Parathyroid adenoma (tissue), 2 donors: ENCODE results near the gene ACP4.
A peak's percentile ranks its signal among the peaks of the same experiment; 100 is the strongest.

ENCODE experiments used
- H2AFZ ChIP-seq: fragments of 300-600 bp; sonication (generic); one replicate; pipeline ENCODE4 v1.7.0; 2017; ENCODE audit warnings: antibody characterized with exemption, mild to moderate bottlenecking
- H3K27ac ChIP-seq: fragments of 300-600 bp; sonication (generic); one replicate; pipeline ENCODE4 v1.7.0; 2017
- H3K27me3 ChIP-seq: fragments of 300-600 bp; sonication (generic); one replicate; pipeline ENCODE4 v1.7.0; 2017; ENCODE audit warnings: low read length; ENCODE audit not compliant: control insufficient read depth, insufficient read depth
- H3K36me3 ChIP-seq: fragments of 300-600 bp; sonication (generic); one replicate; pipeline ENCODE4 v1.7.0; 2017; ENCODE audit warnings: low read length; ENCODE audit not compliant: control insufficient read depth, insufficient read depth
- H3K4me1 ChIP-seq: fragments of 300-600 bp; sonication (generic); one replicate; pipeline ENCODE4 v1.7.0; 2017; ENCODE audit warnings: control low read depth
- H3K4me2 ChIP-seq: fragments of 300-600 bp; sonication (generic); one replicate; pipeline ENCODE4 v1.7.0; 2017; ENCODE audit warnings: low read length
- H3K4me3 ChIP-seq: fragments of 300-600 bp; sonication (generic); one replicate; pipeline ENCODE4 v1.7.0; 2017; ENCODE audit warnings: low read depth, low read length
- H3K79me2 ChIP-seq: fragments of 300-600 bp; sonication (generic); one replicate; pipeline ENCODE4 v1.7.0; 2017; ENCODE audit warnings: control low read depth
- H3K9ac ChIP-seq: fragments of 300-600 bp; sonication (generic); one replicate; pipeline ENCODE4 v1.7.0; 2017; ENCODE audit warnings: mild to moderate bottlenecking
- H3K9me3 ChIP-seq: fragments of 300-600 bp; sonication (generic); one replicate; pipeline ENCODE4 v1.7.0; 2017; ENCODE audit warnings: low read length; ENCODE audit not compliant: control insufficient read depth
- TF ChIP-seq, protein P1 (sequence below): fragments of 300-600 bp; sonication (generic); IDR thresholded peaks from one replicate; pipeline ENCODE4 v1.7.0; 2017; ENCODE audit warnings: antibody characterized with exemption, mild to moderate bottlenecking
- donor health status: primary hyperparathyroidism.

Gene ACP4

DNA sequence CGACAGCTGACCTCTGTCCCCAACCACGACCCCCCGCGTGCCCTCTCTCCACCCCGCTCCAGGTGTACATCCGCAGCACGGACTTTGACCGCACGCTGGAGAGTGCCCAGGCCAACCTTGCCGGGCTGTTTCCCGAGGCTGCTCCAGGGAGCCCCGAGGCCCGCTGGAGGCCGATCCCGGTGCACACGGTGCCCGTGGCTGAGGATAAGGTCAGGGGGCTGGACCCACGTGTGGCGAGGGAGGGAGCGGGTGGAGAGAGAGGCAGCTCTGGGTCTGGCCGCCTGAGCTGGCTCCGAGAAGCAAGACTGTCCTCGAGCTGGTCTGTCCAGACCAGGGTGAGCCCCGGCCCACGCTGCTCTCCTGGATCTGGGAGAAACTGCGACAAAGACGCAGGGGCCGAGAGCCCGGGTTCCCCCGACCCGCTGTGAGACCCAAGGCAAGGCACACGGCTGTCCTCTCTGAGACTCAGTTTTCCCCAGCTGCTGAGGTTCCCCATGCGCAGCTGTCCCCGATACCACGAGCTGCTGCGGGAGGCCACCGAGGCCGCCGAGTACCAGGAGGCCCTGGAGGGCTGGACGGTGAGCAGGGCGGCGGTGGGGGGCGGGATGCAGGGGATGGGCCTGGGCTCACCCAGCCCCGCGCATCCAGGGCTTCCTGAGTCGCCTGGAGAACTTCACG lies 1.5 kb downstream of the ACP4 start:
- TF ChIP-seq, protein P1, sequence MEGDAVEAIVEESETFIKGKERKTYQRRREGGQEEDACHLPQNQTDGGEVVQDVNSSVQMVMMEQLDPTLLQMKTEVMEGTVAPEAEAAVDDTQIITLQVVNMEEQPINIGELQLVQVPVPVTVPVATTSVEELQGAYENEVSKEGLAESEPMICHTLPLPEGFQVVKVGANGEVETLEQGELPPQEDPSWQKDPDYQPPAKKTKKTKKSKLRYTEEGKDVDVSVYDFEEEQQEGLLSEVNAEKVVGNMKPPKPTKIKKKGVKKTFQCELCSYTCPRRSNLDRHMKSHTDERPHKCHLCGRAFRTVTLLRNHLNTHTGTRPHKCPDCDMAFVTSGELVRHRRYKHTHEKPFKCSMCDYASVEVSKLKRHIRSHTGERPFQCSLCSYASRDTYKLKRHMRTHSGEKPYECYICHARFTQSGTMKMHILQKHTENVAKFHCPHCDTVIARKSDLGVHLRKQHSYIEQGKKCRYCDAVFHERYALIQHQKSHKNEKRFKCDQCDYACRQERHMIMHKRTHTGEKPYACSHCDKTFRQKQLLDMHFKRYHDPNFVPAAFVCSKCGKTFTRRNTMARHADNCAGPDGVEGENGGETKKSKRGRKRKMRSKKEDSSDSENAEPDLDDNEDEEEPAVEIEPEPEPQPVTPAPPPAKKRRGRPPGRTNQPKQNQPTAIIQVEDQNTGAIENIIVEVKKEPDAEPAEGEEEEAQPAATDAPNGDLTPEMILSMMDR = no peak
- H3K4me1 ChIP-seq = no peaks in the 10 kb centered on the region

DNA sequence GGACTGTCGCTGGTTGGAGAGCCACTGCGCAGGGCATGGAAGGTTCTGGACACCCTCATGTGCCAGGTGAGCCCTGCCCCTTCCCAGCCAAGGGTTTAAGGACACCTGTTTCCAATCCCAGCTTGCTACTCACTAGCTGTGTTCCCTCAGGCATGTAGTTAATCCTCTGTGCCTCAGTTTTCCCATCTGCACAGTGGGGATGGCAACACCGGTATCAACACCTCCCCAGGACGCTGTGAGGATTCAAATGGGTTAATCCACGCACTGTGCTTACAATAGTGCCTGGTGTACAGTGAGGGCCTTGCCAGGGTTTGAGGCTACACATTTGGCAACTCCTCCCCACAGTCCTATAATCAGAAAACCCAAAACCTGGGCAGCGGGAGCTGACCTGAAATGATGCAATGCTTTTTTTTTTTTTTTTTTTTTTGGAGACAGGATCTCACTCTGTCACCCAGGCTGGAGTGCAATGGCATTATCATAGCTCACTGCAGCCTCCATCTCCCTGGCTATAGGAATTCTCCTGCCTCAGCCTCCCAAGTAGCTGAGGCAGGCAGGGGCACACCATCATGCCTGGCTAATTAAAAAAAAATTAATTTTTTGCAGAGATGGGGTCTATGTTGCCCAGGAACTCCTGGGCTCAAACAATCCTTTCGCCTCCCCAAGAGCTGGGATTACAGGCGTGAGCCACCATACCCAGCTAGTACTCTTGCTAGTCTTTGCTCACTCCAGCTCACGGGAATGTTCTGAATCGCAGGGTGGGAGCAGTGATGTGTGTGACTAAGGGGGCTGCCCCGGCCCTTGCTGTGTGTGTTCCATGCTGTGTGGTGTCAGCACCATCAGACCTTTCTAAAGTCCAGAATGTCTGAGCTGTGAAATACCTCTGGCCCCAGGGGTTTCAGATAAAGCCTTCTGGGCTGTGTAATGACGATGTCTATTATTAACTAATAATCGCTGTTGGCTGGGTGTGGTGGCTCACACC lies 2.3 kb downstream of the ACP4 start:
- Histone ChIP-seq H2AFZ (no peak overlapping the region), H3K9ac (no peak overlapping the region), H3K36me3 (no peaks in the 10 kb centered on the region), H3K79me2 (no peaks in the 10 kb centered on the region), H3K4me3 (no peak overlapping the region), H3K9me3 (no peaks in the 10 kb centered on the region), H3K4me2 (no peak overlapping the region), H3K4me1 (no peaks in the 10 kb centered on the region), H3K27me3 (no peaks in the 10 kb centered on the region), H3K27ac (no peak overlapping the region)
- TF ChIP-seq, protein P1 = no peak

More for the DNA sequence above, 1.5 kb downstream of the ACP4 start:
- no peak overlapping the region for H3K4me2 ChIP-seq
- H3K4me3 ChIP-seq = no peak overlapping the region
- H3K79me2 ChIP-seq = no peaks in the 10 kb centered on the region
- no peaks in the 10 kb centered on the region for H3K9me3 ChIP-seq
- H3K36me3 ChIP-seq = no peaks in the 10 kb centered on the region
- no peak overlapping the region for H3K9ac ChIP-seq
- H3K27ac ChIP-seq = no peak overlapping the region
- no peak overlapping the region for H2AFZ ChIP-seq
- H3K27me3 ChIP-seq = no peaks in the 10 kb centered on the region

DNA sequence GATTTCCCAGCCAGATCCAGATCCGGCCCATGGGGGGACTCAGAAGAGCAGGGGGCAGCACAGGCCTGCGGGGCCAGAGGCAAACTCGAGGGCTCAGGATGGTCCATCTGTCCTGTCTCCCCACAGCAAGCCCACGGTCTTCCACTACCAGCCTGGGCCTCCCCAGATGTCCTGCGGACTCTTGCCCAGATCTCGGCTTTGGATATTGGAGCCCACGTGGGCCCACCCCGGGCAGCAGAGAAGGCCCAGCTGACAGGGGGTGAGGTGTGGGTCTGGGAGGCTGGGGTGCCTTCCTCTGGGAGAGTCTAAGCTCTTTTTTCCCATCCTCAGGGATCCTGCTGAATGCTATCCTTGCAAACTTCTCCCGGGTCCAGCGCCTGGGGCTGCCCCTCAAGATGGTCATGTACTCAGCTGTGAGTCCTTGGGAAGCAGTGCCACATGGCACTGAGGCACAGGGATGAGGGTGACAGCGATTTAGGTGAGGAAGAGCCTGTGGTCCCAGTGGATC lies 3.4 kb downstream of the ACP4 start:
- no peak overlapping the region for H3K4me3 ChIP-seq
- H3K36me3 ChIP-seq = no peaks in the 10 kb centered on the region
- H3K9ac ChIP-seq = no peak overlapping the region
- H3K27me3 ChIP-seq = no peaks in the 10 kb centered on the region
- no peaks in the 10 kb centered on the region for H3K4me1 ChIP-seq
- TF ChIP-seq, protein P1 = no peak
- H3K79me2 ChIP-seq = no peaks in the 10 kb centered on the region
- no peak overlapping the region for H2AFZ ChIP-seq
- no peak overlapping the region for H3K4me2 ChIP-seq
- H3K9me3 ChIP-seq = no peaks in the 10 kb centered on the region
- H3K27ac ChIP-seq = no peak overlapping the region

DNA sequence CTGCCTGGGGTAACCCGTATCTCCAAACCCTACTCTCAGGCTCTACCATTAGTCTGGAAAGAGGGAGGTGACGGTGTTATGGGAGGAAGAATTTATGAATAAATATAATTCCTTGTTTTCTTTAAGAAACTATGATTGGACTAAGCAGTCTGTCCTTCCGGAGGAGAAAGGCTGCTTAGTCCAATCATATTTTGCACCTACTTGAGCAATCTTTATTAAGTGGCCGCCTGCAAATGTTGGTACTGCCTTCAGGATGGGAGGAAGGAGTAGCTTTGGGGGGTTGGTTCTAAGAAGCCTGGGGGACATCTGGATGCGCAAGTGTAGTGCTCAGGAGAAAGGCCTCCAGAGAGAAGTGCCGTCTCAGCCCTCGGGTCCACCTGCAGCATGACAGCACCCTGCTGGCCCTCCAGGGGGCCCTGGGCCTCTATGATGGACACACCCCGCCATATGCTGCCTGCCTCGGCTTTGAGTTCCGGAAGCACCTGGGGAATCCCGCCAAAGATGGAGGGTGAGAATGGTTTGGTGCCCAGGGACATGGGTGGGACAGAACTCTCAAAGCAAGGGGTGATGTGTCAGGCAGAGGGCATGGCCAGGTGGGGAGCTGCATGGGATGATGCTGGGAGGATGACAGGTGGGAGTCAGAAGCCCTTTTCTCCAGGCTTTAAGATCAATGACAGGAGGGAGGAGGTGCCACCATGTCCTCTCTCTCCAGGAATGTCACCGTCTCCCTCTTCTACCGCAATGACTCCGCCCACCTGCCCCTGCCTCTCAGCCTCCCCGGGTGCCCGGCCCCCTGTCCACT lies 4.1 kb downstream of the ACP4 start:
- TF ChIP-seq, protein P1 = peak; percentile 13

More for the DNA sequence above, 4.1 kb downstream of the ACP4 start:
- no peak overlapping the region for H3K4me3 ChIP-seq
- no peak overlapping the region for H3K27ac ChIP-seq
- H3K4me1 ChIP-seq = no peaks in the 10 kb centered on the region
- H3K4me2 ChIP-seq = no peak overlapping the region
- no peaks in the 10 kb centered on the region for H3K27me3 ChIP-seq
- H3K79me2 ChIP-seq = no peaks in the 10 kb centered on the region
- no peaks in the 10 kb centered on the region for H3K9me3 ChIP-seq
- no peaks in the 10 kb centered on the region for H3K36me3 ChIP-seq
- no peak overlapping the region for H3K9ac ChIP-seq
- peak overlapping the region; percentile 19 for H2AFZ ChIP-seq
